ENCODE measurements around the gene FOXS1. TPM values are rescaled to one million over a fixed set of nuclear protein-coding genes. Genes with fewer than 3 reads are reported as not detected.

Gene FOXS1
- polyA plus RNA-seq, 3 donors = 0.16 to 2.6 (median 0.22) TPM

DNA sequence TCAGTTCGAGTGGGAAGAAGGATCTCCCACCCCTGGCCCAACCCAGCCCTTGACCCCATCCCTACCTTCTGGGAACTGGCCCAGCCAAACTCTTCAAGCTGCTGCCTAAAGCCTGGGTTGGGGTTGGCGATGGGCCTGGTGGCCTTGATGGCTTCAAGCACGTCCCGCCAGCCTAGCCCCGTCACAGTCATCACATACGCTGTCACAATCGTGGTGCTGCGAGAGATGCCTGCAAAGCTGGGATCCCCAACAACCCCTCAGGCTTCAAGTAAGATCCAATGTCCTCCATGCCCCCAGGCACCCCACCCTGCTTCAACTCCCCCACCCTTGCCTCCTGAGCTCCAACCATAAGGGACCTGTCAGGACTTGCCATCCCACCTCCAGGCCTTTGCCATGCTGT lies 17.1 kb upstream of the FOXS1 start:
- WGBS, 3 donors = 82 to 95% (median 92%) methylated on average over 8 of the region's 8 CpGs
- no peak overlapping the region for H3K27ac ChIP-seq (ENCODE audit: low read depth, low read length)

- H3K27ac ChIP-seq (ENCODE audit: low read depth, low read length) = no peak overlapping the region
- 77 to 86% (median 83%) methylated on average over 5 of the region's 5 CpGs for WGBS, 3 donors
Observed at GRCh38 chr20:31862157-31862470, 16.7 kb upstream of the FOXS1 start.

DNA sequence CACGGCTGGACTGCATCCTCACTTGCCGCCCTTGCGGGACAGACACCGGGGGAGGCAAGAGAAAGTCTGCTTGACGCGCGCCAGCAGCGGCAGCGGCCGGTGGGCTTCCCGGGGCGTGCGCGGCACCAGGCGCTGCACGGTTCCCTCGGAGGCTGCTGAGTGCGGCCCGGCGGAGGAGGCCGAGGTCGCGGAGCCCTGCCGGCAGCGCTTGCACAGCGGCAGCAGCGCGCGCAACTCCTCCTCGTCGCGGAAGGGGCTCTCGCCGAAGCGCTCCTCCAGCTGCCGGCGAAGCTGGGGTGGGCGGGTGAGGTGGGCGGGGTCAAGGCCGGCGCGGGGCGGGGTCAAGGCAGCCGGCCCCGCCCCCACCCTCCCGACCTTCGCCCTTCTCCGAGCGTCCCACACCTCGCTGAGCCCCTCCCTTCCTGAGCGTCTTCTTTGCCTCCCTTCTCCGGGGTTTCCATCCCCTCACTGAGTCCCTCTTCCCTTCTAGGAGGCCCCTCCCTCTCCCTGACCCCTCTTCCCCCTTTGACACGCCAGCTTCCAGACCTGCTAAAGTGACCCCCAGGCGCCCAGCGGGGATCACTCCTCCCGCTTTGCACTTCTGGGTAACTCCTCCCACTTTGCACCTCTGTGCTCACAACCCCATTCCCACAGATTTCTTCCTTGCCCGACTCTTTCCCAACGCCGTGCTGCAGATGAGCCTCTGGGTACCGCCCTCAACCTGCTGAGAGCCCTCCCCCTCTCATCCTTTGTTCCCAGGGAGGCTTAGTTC lies 16.2 kb upstream of the FOXS1 start:
- no peak overlapping the region for H3K27ac ChIP-seq (ENCODE audit: low read depth, low read length)
- WGBS, 3 donors = 3 to 8% (median 7%) methylated on average over 43 to 60 of the region's 60 CpGs

DNA sequence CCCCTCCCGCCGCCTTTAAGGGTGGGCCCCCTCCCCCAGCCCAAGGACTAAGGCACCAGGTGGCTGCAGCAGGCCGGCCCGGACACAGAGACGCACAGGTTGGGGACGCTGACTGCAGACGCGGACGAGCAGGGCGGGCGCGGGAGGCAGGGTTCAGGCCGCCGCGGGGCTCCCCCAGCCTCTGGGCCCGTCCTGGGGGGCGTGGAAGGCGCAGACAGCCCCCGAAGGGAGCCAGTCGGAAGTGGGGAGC lies 15.7 kb upstream of the FOXS1 start:
- H3K27ac ChIP-seq (ENCODE audit: low read depth, low read length) = no peak overlapping the region
- WGBS, 3 donors = 0% methylated on average over 19 to 20 of the region's 20 CpGs

GRCh38 chr20:31860390-31861134 lies 15.2 kb upstream of the FOXS1 start:
- no peak overlapping the region for H3K27ac ChIP-seq (ENCODE audit: low read depth, low read length)
- 10 to 18% (median 17%) methylated on average over 15 of the region's 15 CpGs for WGBS, 3 donors

DNA sequence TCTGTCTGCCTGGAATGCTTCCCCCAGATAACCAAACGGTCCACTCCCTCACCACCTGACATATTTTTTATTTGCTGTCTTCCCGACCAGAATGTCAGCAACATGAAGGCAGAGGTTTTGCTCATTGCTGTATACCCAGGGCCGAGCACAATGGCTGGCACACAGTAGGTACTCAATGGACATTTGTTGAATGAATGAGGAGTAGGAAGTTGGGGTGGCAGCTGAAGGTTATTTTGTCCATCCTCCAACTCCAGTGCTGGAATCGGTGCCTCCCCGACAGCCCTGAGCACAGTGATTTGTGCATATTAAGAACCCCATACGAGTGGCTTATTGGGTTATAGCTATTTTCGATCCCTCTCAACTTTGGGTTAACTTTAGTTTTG lies 14.6 kb upstream of the FOXS1 start:
- WGBS, 3 donors = 48 to 62% (median 51%) methylated on average over 7 of the region's 7 CpGs
- no peak overlapping the region for H3K27ac ChIP-seq (ENCODE audit: low read depth, low read length)

- no peak overlapping the region for H3K27ac ChIP-seq (ENCODE audit: low read depth, low read length)
- WGBS, 3 donors = 88 to 94% (median 93%) methylated on average over 5 of the region's 5 CpGs
Observed at GRCh38 chr20:31859266-31859997, 14.0 kb upstream of the FOXS1 start.

DNA sequence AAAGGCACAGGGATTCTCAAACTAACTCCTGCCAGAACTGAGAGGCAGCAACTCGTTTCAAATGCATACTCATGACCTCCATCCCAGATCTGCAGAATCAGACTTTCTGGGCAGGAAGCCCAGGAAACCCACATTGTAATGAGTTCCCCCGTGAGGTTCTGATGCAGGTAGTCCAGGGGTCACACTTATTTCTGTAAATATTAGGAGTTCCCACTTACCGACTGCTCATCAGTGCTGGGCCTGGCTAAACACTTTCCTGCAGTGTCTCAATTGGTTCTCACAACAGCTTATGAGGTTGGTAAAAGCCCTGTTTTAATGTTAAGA lies 13.3 kb upstream of the FOXS1 start:
- 19 to 44% (median 26%) methylated on average over 3 of the region's 3 CpGs for WGBS, 3 donors
- no peak overlapping the region for H3K27ac ChIP-seq (ENCODE audit: low read depth, low read length)

- H3K27ac ChIP-seq (ENCODE audit: low read depth, low read length) = no peak overlapping the region
- 71 to 79% (median 73%) methylated on average over 15 of the region's 15 CpGs for WGBS, 3 donors
Observed at GRCh38 chr20:31857861-31858759, 12.7 kb upstream of the FOXS1 start.

DNA sequence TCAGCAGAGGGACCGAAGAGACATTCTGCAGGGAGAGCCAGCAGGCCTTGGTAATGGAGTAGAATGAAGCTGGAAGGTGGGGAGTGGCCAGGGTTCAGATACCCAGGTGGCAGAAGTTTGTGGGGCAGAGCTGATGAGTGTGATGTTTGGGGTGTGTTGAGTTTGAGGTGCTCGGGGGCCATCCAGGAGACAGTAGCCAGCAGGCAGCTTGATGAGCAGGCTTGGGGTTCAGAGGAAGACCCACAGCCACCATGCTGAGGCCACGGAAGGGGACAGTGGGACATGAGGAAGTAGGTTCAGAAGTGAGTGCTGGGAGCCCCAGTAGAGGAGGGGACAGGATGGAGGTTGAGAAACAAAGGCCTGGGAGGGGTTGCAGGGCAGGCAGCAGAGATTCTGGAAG lies 11.1 kb upstream of the FOXS1 start:
- 61 to 68% (median 65%) methylated on average over 3 of the region's 3 CpGs for WGBS, 3 donors
- no peak overlapping the region for H3K27ac ChIP-seq (ENCODE audit: low read depth, low read length)

DNA sequence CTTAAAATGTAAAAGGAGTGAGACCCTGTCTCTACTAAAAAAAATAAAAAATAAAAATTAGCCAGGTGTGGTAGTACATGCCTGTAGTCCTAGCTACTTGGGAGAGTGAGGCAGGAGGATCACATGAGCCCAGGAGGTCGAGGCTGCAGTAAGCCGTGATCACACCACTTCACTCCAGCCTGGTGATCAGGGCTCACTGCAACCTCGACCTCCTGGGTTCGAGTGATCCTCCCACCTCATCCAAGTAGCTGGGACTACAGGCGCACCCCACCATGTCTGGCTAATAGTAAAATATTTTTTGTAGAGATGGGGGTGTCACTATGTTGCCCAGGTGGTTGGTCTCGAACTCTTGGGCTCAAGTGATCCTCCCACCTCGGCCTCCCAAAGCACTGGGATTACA lies 8.1 kb upstream of the FOXS1 start:
- no peak overlapping the region for H3K27ac ChIP-seq (ENCODE audit: low read depth, low read length)
- 66 to 84% (median 82%) methylated on average over 7 of the region's 7 CpGs for WGBS, 3 donors

GRCh38 chr20:31851240-31851955 lies 6.0 kb upstream of the FOXS1 start:
- 60 to 80% (median 73%) methylated on average over 11 of the region's 11 CpGs for WGBS, 3 donors

GRCh38 chr20:31849306-31849930 lies 4.0 kb upstream of the FOXS1 start:
- no peak overlapping the region for H3K27ac ChIP-seq (ENCODE audit: low read depth, low read length)
- WGBS, 3 donors = 25 to 36% (median 26%) methylated on average over 29 to 45 of the region's 45 CpGs

More at GRCh38 chr20:31851240-31851955, 6.0 kb upstream of the FOXS1 start:
- no peak overlapping the region for H3K27ac ChIP-seq (ENCODE audit: low read depth, low read length)

DNA sequence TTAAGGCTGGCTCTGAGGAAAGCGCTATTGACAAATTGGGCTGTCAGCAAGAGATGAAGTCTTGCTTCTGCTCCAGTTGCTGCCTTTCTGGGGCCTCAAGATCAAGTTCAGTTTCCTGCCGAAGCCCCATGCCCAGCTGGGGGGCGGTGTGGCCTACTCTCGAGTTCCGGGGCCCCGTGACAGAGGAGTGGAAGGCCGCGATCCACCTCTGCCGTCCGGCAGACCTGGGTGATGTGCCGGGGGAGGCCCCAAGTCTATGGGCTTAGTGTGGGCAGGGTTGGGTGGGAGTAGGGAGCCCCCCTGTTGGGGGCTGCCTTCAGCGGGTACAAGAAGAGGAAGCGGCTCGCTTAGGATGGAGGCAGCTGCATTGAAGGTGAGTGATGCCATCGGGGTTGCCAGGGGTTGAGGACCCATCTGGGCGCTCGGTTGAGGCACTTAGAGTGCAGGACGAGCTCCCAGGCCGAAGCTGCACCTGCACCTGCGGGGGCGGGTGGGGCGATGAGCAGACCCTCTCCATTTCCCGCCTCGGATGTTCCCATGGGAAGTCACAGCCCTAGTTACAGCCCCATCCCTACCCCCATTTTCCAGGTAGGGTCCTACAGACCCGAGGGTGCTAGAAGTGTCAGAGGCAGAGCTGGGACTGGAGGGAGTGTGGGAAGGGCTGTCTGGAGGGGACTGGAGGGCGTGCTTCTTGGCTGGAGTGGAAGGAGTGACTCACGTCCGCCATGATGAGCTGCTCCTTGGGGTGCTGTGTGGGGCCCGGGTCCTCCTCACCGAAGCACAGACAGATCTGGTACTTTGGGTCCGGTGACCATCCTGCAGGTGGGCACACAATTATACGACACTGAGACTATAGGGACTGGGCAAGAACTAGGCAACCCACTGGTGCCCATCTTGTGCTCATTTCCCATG lies 2.9 kb upstream of the FOXS1 start:
- 83 to 86% (median 84%) methylated on average over 32 of the region's 32 CpGs for WGBS, 3 donors
- H3K27ac ChIP-seq (ENCODE audit: low read depth, low read length) = no peak overlapping the region

GRCh38 chr20:31846793-31847138 lies 1.4 kb upstream of the FOXS1 start:
- WGBS, 3 donors = 47 to 72% (median 65%) methylated on average over 3 of the region's 3 CpGs
- no peak overlapping the region for H3K27ac ChIP-seq (ENCODE audit: low read depth, low read length)

DNA sequence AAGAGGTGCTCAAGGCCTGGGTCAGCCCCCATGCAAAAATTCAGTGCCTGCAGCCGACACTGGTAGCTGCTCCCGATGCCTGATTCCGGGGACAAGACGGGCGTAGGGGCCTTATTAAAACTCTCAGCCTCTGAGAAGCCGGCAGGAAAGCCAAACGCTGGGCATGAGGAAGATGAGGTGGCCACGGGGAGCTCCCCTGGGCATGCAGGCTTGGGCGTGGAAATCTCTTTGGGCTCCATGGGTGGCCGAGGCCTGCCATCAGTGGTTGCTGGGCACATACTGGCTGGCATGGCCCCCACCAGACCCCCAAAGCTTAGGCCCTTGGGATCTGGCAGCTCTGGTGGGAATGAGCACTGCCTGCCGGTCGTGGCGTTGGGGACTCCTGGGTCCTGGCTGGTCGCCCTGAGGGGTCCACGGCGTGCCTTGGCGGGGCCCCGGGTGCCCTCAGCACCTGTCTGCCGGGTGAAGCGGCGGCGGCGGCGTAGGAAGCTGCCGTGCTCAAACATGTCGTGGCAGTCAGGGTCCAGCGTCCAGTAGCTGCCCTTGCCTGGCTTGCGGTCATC lies 586 bp downstream of the FOXS1 start:
- no peak overlapping the region for H3K27ac ChIP-seq (ENCODE audit: low read depth, low read length)
- 78 to 91% (median 87%) methylated on average over 28 of the region's 28 CpGs for WGBS, 3 donors

GRCh38 chr20:31843881-31844280 lies 1.5 kb downstream of the FOXS1 start:
- no peak overlapping the region for H3K27ac ChIP-seq (ENCODE audit: low read depth, low read length)
- 78 to 88% (median 80%) methylated on average over 5 of the region's 5 CpGs for WGBS, 3 donors

Measured in adipose tissue (tissue), 3 donors.